ENCODE measurements around the gene CEBPG. TPM values are rescaled to one million over a fixed set of nuclear protein-coding genes. Genes with fewer than 3 reads are reported as not detected.

Gene CEBPG
- total and polyA plus RNA-seq, 9 of the 15 experiments (the other 6 are each of a cell fraction or from before 2014, with no cell fraction given), result 9.5 to 34.9 (median 30.9) TPM

GRCh38 chr19:33405553-33406461 lies 32.3 kb downstream of the CEBPG start:
- Histone ChIP-seq H2AFZ (ENCODE audit: low read depth, low read length) (no peak overlapping the region), H3K27ac (ENCODE audit: extremely low read depth, low read depth, low read length) (no peak overlapping the region), H3K36me3 (ENCODE audit: control insufficient read depth, insufficient read depth, low read length) (no peaks in the 10 kb centered on the region), H3K4me2 (ENCODE audit: insufficient read depth, low read length) (no peak overlapping the region), H3K9ac (ENCODE audit: insufficient read depth in 1 of 2, low read depth in 2 of 2, low read length in 2 of 2) (no peak overlapping the region; a peak in 1 of 4 replicates), H3K79me2 (ENCODE audit: control insufficient read depth, insufficient read depth, low read length) (no peaks in the 10 kb centered on the region), H3K4me1 (replicated peaks in 1 of 2; ENCODE audit: control insufficient read depth in 2 of 2, insufficient read depth in 2 of 2, low read length in 2 of 2) (peaks cover 0 to 34% of the 10 kb centered on the region in 2 experiments; a peak in 2 of 5 replicates), H3K9me1 (ENCODE audit: control insufficient read depth, insufficient read depth, low read length) (no peaks in the 10 kb centered on the region), H3K9me3 (replicated peaks; ENCODE audit: control insufficient read depth, insufficient read depth, low read depth, low read length) (no peaks in the 10 kb centered on the region), H3K4me3 (no peak overlapping the region), H3K27me3 (ENCODE audit: control insufficient read depth in 2 of 2, insufficient read depth in 2 of 2, low read length in 2 of 2) (peaks cover 0 to 20% of the 10 kb centered on the region in 2 experiments; a peak in 2 of 5 replicates), H4K20me1 (replicated peaks; ENCODE audit: control insufficient read depth, insufficient read depth, low read length) (peaks cover 13% of the 10 kb centered on the region)
- FAIRE-seq (no peak), ATAC-seq (no peak), DNase-seq (ENCODE audit: extremely low read depth in 1 of 4, low spot score in 3 of 4) (no peak)
- no TSS peak for BruUV-seq (replicated peaks)
- ChIA-PET CTCF (ENCODE audit: low intra/inter-chr PET ratio) (interaction anchor here (0.8 to 2.1 kb wide), 5 partner anchors 164 to 429 kb away, joined by 3 to 9 read pairs (median 5); no protein-coding TSS in a partner anchor), POLR2A (interaction anchor here (1.7 kb wide), 1 partner anchor 31 kb away, joined by 10 read pairs; no protein-coding TSS in a partner anchor)
- in situ Hi-C loops (cut with MboI) (loop anchor here (5.0 to 10.0 kb wide), 2 partner anchors 169 to 261 kb away; no protein-coding TSS in a partner anchor), intact Hi-C loops (cut with micrococcal nuclease) (loop anchor here (1.0 to 5.0 kb wide), 2 partner anchors 171 to 264 kb away; no protein-coding TSS in a partner anchor)
- WGBS (ENCODE audit: insufficient coverage, low coverage, missing lambda C conversion rate), result 33% methylated on average over 31 of the region's 34 CpGs
- TF ChIP-seq EGR1 (conservative IDR thresholded peaks at IDR 0.05), result no peak
- no peak for TF ChIP-seq GMEB1 (CRISPR knock-in tag; IDR thresholded peaks at IDR 0.05)
- no peak for TF ChIP-seq CHAMP1 (IDR thresholded peaks at IDR 0.05)
- no peak for TF ChIP-seq HNRNPK (IDR thresholded peaks at IDR 0.05; ENCODE audit: low read depth, low read length, poor library complexity, severe bottlenecking)
- TF ChIP-seq KLF6 (CRISPR knock-in tag; IDR thresholded peaks at IDR 0.05; ENCODE audit: borderline replicate concordance), result no peak
- no peak for TF ChIP-seq YBX1 (IDR thresholded peaks at IDR 0.05)
- no peak for TF ChIP-seq ZNF12 (CRISPR knock-in tag; IDR thresholded peaks at IDR 0.05)
- TF ChIP-seq ZNF175 (CRISPR knock-in tag; IDR thresholded peaks at IDR 0.05; ENCODE audit: low read depth), result no peak

Data from K562 (cell line).